22Rv1 (cell line): ENCODE data around the gene GBP7.

ENCODE experiments used
- H3K27ac ChIP-seq: fragments of 450-650 bp; 2 replicates; pipeline ENCODE4 v1.5.1; 2017
- ZFX ChIP-seq: fragments of 450-650 bp; IDR thresholded peaks from 2 replicates; pipeline ENCODE4 v1.6.1; 2017; ENCODE audit warnings: antibody characterized with exemption, borderline replicate concordance
- TF ChIP-seq, protein P1 (sequence below): fragments of 450-650 bp; IDR thresholded peaks from 2 replicates; pipeline ENCODE4 v1.5.1; 2017; ENCODE audit warnings: mild to moderate bottlenecking

GBP7 gene

GRCh38 chr1:89125913-89126580 is 49.8 kb downstream of the GBP7 start, which contains the start of gene GBP2:
Gene GBP2, minus strand, starts transcription at chr1:89126114. Its CDS starts 4,148 bp downstream, at chr1:89121966.
- TF ChIP-seq ZFX, result no peak
- TF ChIP-seq, protein P1, sequence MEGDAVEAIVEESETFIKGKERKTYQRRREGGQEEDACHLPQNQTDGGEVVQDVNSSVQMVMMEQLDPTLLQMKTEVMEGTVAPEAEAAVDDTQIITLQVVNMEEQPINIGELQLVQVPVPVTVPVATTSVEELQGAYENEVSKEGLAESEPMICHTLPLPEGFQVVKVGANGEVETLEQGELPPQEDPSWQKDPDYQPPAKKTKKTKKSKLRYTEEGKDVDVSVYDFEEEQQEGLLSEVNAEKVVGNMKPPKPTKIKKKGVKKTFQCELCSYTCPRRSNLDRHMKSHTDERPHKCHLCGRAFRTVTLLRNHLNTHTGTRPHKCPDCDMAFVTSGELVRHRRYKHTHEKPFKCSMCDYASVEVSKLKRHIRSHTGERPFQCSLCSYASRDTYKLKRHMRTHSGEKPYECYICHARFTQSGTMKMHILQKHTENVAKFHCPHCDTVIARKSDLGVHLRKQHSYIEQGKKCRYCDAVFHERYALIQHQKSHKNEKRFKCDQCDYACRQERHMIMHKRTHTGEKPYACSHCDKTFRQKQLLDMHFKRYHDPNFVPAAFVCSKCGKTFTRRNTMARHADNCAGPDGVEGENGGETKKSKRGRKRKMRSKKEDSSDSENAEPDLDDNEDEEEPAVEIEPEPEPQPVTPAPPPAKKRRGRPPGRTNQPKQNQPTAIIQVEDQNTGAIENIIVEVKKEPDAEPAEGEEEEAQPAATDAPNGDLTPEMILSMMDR, result no peak
- H3K27ac ChIP-seq, result no peak within 1 kb of the TSS

DNA sequence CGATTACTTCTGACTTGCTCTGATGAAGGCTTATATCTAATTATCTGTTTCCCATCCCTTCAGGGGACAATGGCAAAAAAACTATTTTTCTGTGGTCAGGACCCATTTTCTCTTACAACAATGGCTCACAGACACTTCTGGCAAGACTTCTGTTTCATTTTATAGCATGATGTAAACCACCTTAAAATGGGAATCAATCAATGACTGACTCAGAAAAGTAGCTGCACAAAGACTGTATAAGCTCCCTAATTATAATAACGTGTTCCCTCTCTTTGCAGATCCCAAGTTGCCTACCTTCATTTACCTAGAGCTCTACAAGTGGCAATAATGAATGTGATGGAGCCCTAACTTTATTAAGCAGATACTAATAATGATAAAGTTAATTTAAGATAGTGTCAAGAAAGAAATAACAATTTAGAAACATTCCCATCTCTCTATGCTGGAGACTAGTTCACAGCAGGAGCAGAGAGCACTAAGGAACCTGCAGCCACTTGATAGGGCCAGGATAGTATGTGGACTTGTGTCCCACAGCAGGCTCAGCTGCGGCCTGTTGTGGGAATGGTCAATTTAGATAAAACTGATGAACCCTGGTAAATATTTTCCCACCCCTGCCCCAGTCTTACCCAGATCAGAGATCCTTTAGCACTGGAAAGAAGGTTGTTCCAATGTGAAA is 50.4 kb downstream of the GBP7 start:
- no peak overlapping the region for H3K27ac ChIP-seq
- no peak for TF ChIP-seq ZFX
- TF ChIP-seq, protein P1, result no peak

DNA sequence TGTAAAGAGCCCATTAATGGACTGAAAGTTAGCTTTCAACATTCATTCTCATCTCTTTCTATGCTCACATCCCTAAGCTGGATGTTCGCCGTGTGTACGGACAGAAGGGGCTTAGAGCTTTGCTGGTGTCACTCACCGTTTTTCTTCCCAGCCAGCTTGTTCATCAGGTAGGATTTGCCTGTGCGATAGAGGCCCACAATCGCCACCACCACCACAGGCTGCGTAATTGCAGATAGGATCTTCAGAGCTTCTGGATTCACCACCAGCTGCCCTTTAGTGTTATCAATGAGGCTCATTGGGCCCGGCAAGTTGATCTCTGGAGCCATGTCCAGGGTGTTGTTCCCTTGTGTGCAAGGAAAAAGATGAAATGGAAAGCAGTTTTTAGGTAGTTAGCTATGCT is 54.2 kb downstream of the GBP7 start:
- TF ChIP-seq, protein P1, result no peak
- TF ChIP-seq ZFX, result no peak

DNA sequence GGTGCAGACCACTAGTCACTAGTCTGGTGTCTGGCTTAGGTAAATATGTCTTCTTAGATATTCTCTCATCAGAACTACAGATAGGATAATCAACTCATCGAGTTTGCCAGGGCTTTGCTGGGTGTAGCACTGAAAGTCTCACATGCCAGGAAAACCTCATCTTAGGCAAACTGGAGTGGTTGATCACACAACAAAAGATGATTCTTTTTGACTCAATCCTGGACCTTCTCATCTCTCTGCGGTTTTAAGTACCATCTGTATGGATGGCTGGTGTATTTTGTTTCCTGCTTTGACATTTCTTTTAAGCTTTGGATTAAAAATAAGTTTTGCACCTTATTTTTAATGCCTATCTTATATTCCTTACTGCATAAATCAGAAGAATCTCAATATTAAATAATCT is 61.1 kb downstream of the GBP7 start:
- no peak for TF ChIP-seq ZFX
- TF ChIP-seq, protein P1, result no peak
- H3K27ac ChIP-seq, result no peak overlapping the region

More for the DNA sequence above, 54.2 kb downstream of the GBP7 start:
- H3K27ac ChIP-seq, result no peak overlapping the region

- TF ChIP-seq, protein P1, result no peak
- TF ChIP-seq ZFX, result no peak
- H3K27ac ChIP-seq, result no peak overlapping the region
These were observed 62.8 kb downstream of the GBP7 start for GRCh38 chr1:89112871-89113613.

- TF ChIP-seq, protein P1, result no peak
- TF ChIP-seq ZFX, result no peak
- no peak overlapping the region for H3K27ac ChIP-seq
These were observed 71.1 kb downstream of the GBP7 start for GRCh38 chr1:89104687-89105086.

GRCh38 chr1:89104147-89104546 is 71.7 kb downstream of the GBP7 start:
- TF ChIP-seq ZFX, result no peak
- TF ChIP-seq, protein P1, result no peak
- no peak overlapping the region for H3K27ac ChIP-seq
